ENCODE measurements around the gene FAM124B. TPM values are rescaled to one million over a fixed set of nuclear protein-coding genes. Genes with fewer than 3 reads are reported as not detected.

Gene FAM124B
- total and polyA plus RNA-seq, 3 donors from 2014 or later, result 0.37 to 0.80 (median 0.39) TPM

Other genes with a start within 250 kb of the FAM124B start
- 100 to 1,000 TPM; 184 to 256 TPM for gene CUL3, start 183.3 kb upstream of the FAM124B start, total RNA-seq
- 442 TPM for gene CUL3, start 183.3 kb upstream of the FAM124B start, polyA plus RNA-seq (ENCODE audit: insufficient read depth, low read depth, low replicate concordance)

Data from testis (tissue), 3 donors.